ENCODE data around the gene SLAMF1.

SLAMF1 gene

DNA sequence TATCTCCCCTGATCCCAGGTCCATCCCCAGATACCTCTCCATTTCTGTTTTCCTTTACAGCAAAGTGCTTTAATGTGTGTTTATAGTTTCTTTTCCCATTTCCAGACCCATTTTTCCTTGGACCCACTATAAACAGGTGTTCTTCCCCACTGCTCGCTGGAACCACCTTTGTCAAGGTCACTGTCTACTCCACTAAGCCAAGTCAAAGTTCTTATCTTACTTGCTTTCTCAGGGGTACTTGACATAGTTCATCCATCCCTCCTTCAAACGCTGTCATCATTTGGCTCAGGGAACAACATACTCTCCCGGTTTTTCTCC, 8.3 kb downstream of the SLAMF1 start:
- no peak for DNase-seq
- Histone ChIP-seq H3K9me2 (replicated peaks; ENCODE audit: insufficient read depth, low read length) (no peaks in the 10 kb centered on the region), H3K27me3 (replicated peaks; ENCODE audit: insufficient read depth, low read length) (no peaks in the 10 kb centered on the region), H3K9me3 (replicated peaks; ENCODE audit: insufficient read depth, low read length) (no peaks in the 10 kb centered on the region), H2AFZ (ENCODE audit: low read length) (no peak overlapping the region), H3K36me3 (replicated peaks; ENCODE audit: insufficient read depth, low read length) (no peaks in the 10 kb centered on the region), H3F3A (ENCODE audit: insufficient read depth, low read length) (no peaks in the 10 kb centered on the region), H3K27ac (ENCODE audit: low read length) (no peak overlapping the region), H3K4me2 (ENCODE audit: low read depth, low read length) (peak overlapping the region; percentile 22; the same call in 1 of the 2 replicates), H3K79me2 (ENCODE audit: low read length) (no peaks in the 10 kb centered on the region), H3K4me1 (ENCODE audit: low read length) (peaks cover 13% of the 10 kb centered on the region), H3K4me3 (ENCODE audit: low read length) (no peak overlapping the region), H3K9ac (ENCODE audit: low read length) (no peak overlapping the region), H4K20me1 (ENCODE audit: insufficient read depth, low read length) (no peaks in the 10 kb centered on the region)
- no peak for TF ChIP-seq EZH2 (optimal IDR thresholded peaks at IDR 0.05; ENCODE audit: low read depth, low read length)
- TF ChIP-seq, protein P1, sequence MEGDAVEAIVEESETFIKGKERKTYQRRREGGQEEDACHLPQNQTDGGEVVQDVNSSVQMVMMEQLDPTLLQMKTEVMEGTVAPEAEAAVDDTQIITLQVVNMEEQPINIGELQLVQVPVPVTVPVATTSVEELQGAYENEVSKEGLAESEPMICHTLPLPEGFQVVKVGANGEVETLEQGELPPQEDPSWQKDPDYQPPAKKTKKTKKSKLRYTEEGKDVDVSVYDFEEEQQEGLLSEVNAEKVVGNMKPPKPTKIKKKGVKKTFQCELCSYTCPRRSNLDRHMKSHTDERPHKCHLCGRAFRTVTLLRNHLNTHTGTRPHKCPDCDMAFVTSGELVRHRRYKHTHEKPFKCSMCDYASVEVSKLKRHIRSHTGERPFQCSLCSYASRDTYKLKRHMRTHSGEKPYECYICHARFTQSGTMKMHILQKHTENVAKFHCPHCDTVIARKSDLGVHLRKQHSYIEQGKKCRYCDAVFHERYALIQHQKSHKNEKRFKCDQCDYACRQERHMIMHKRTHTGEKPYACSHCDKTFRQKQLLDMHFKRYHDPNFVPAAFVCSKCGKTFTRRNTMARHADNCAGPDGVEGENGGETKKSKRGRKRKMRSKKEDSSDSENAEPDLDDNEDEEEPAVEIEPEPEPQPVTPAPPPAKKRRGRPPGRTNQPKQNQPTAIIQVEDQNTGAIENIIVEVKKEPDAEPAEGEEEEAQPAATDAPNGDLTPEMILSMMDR (IDR thresholded peaks at IDR 0.05; ENCODE audit: low read length) = no peak
- TF ChIP-seq EZH2phosphoT487 (IDR thresholded peaks at IDR 0.05; ENCODE audit: low read length) = no peak

DNA sequence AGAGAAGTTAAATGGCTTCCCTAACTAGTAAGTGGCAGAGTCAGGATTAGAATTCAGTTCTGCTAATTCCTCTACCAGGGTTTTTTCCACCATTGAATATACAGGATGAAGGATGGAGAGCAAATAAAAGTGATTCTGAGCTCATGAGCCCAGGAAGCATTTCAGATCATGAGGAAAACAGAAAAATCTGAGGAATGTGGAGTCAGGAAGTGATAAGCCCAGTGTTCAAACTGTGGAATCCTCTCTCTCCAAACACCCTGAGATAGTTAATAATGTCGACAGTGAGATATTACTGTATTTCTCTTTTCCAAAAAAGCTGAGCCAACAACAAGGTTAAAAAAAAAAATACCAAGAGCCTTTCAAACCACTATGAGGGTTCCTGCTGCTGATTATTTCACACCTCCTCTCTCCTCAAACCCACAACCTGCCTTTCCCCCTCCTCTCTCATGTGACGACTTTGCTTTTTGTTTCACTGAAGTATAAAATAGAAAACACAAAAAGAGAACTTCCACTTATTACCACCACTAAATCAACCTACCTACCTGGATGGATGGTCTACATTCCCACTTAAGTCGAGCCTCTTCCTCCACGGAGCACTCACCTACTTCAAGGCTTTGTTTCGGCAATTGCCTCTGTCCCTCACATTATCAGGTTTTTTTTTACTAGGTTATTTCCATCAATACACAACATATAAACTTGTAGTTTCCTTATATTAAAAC, 8.9 kb downstream of the SLAMF1 start:
- peak; percentile 27 for DNase-seq

DNA sequence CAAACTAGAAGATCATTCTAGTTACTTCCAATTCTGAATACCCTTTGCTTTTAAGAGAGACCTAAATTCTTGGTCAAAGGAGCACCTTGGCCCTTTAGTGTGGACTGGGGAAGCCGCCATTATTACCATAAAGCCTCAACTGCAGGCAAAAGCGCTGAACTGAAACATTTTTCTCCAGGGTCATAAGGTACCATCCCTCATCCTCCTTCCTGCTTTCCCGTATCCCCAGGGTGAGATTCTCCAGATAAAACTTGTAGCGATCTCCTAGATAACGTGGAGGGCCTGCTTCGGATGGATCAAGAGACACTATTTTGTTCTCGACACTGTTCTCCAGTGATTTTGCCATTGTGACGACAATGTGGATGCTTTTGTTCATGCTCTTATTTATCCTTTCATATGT, 9.8 kb downstream of the SLAMF1 start:
- H3K79me2 ChIP-seq (ENCODE audit: low read length) = no peaks in the 10 kb centered on the region
- H3K4me1 ChIP-seq (ENCODE audit: low read length) = peaks cover 13% of the 10 kb centered on the region
- no peak for DNase-seq
- no peak overlapping the region for H3K27ac ChIP-seq (ENCODE audit: low read length)
- no peaks in the 10 kb centered on the region for H3K36me3 ChIP-seq (replicated peaks; ENCODE audit: insufficient read depth, low read length)
- no peak for TF ChIP-seq EZH2 (optimal IDR thresholded peaks at IDR 0.05; ENCODE audit: low read depth, low read length)
- TF ChIP-seq EZH2phosphoT487 (IDR thresholded peaks at IDR 0.05; ENCODE audit: low read length) = no peak
- TF ChIP-seq, protein P1 (IDR thresholded peaks at IDR 0.05; ENCODE audit: low read length) = no peak
- H2AFZ ChIP-seq (ENCODE audit: low read length) = no peak overlapping the region
- H3K4me2 ChIP-seq (ENCODE audit: low read depth, low read length) = no peak overlapping the region
- no peak overlapping the region for H3K9ac ChIP-seq (ENCODE audit: low read length)
- no peaks in the 10 kb centered on the region for H3K27me3 ChIP-seq (replicated peaks; ENCODE audit: insufficient read depth, low read length)
- H3K9me3 ChIP-seq (replicated peaks; ENCODE audit: insufficient read depth, low read length) = no peaks in the 10 kb centered on the region
- no peaks in the 10 kb centered on the region for H3F3A ChIP-seq (ENCODE audit: insufficient read depth, low read length)
- H3K9me2 ChIP-seq (replicated peaks; ENCODE audit: insufficient read depth, low read length) = no peaks in the 10 kb centered on the region
- H4K20me1 ChIP-seq (ENCODE audit: insufficient read depth, low read length) = no peaks in the 10 kb centered on the region
- H3K4me3 ChIP-seq (ENCODE audit: low read length) = no peak overlapping the region

More for the DNA sequence above, 8.9 kb downstream of the SLAMF1 start:
- Histone ChIP-seq H3K36me3 (replicated peaks; ENCODE audit: insufficient read depth, low read length) (no peaks in the 10 kb centered on the region), H3K4me3 (ENCODE audit: low read length) (no peak overlapping the region), H3K9me2 (replicated peaks; ENCODE audit: insufficient read depth, low read length) (no peaks in the 10 kb centered on the region), H3K4me1 (ENCODE audit: low read length) (peaks cover 13% of the 10 kb centered on the region), H4K20me1 (ENCODE audit: insufficient read depth, low read length) (no peaks in the 10 kb centered on the region), H3K9me3 (replicated peaks; ENCODE audit: insufficient read depth, low read length) (no peaks in the 10 kb centered on the region), H3K4me2 (ENCODE audit: low read depth, low read length) (peak overlapping the region; percentile 22), H3K79me2 (ENCODE audit: low read length) (no peaks in the 10 kb centered on the region), H3K27me3 (replicated peaks; ENCODE audit: insufficient read depth, low read length) (no peaks in the 10 kb centered on the region), H3K27ac (ENCODE audit: low read length) (no peak overlapping the region), H3K9ac (ENCODE audit: low read length) (no peak overlapping the region), H3F3A (ENCODE audit: insufficient read depth, low read length) (no peaks in the 10 kb centered on the region), H2AFZ (ENCODE audit: low read length) (no peak overlapping the region)
- TF ChIP-seq, protein P1 (IDR thresholded peaks at IDR 0.05; ENCODE audit: low read length) = no peak
- TF ChIP-seq EZH2phosphoT487 (IDR thresholded peaks at IDR 0.05; ENCODE audit: low read length) (no peak), EZH2 (optimal IDR thresholded peaks at IDR 0.05; ENCODE audit: low read depth, low read length) (no peak)

All from MM.1S (cell line).